NCI-H2196 treated with DMSO at 0.1 percent for 48 hours (cell line): ENCODE data around the gene PPP1R3E.
"Not testable (repeated sequence)": the region's sequence is repeated elsewhere in the genome, so short reads cannot be mapped to it uniquely, and the experiment has no call there.

Experiments
- DNase-seq: peaks from one replicate; lab custom pipeline; 2025; ENCODE audit not compliant: unreplicated experiment; lab: John Stamatoyannopoulos, UW

The PPP1R3E gene, protein sequence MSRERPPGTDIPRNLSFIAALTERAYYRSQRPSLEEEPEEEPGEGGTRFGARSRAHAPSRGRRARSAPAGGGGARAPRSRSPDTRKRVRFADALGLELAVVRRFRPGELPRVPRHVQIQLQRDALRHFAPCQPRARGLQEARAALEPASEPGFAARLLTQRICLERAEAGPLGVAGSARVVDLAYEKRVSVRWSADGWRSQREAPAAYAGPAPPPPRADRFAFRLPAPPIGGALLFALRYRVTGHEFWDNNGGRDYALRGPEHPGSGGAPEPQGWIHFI

DNA sequence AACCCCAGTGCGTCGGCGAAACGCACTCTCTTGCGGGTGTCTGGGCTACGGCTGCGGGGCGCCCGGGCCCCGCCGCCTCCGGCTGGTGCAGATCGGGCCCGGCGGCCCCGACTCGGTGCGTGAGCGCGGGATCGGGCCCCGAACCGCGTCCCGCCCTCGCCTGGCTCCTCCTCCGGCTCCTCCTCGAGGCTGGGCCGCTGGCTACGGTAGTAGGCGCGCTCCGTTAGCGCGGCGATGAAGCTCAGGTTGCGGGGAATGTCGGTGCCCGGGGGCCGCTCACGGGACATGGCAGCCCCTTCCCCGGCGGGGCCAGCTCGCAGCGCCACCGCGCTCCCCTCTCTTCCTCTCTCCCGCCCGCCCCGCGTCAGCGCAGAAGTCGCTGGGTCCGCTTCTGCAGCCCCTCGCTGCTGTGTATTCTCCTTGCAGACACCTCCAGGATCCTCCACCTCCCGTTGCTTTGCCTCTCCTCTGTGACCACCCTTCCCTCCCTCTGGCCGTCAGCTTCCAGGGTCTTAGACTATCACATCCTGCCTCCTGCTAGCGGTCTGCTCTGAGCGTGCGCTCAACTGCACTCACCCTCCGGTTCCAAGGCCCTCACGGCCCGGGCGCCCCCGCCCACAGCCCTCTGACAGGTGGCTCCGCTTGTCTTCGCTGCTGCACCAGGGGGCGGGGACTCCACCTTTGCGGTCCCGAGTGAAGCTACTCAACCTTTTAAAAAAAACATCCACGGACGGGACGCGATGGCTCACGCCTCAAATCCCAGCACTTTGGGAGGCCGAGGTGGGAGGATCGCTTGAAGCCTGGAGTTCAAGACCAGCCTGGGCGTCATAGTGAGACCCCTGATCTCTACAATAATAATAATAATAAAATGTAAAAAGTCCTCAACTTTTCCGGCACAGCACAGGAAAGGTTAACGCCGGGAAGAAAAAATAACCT, at the start of gene PPP1R3E:
PPP1R3E (minus strand) TSS at position 570 of the 936 bp plus-strand sequence; CDS start at position 287, 283 bp downstream.
- DNase-seq = peak; percentile 33

DNA sequence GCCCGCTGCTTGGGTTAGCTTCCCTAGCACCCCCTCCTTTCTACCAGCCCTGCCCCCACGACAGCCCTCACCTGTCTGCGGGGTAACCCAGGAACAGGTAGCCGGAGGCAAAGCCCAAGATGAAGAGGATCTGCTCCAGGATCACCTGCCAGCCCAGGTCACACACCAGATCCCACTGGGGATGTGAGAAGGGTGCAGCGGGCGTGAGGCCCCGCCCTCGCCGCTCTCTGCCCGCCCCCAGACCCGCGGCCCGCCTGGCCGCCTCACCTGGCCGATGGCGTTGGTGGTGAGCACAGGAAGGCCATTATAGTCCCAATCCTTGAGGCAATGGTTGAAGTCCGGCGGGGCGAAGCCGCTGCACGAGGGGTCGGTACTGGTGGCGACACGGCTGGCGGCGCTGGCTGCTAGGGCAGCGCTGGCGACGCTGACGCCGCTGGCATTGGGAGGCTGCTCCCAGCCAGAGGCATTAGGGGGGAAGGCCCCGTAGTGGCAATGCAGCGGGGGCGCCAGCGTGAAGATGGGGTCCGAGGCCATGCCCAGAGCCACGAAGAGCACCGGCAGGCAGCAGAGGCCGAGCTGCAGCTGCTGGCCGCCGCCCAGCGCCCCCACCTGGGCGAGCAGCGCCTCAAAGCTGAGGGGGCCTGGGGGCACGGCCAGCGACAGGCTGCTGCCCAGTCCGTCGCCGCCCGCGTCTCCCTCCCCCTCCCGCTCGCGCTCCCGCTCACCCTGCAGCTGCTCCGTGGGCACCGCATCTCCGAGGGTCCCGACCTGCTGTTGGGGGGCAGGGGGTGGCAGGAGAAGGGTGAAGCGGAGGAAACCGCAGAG, 49.2 kb upstream of the PPP1R3E start:
- DNase-seq = no peak

DNA sequence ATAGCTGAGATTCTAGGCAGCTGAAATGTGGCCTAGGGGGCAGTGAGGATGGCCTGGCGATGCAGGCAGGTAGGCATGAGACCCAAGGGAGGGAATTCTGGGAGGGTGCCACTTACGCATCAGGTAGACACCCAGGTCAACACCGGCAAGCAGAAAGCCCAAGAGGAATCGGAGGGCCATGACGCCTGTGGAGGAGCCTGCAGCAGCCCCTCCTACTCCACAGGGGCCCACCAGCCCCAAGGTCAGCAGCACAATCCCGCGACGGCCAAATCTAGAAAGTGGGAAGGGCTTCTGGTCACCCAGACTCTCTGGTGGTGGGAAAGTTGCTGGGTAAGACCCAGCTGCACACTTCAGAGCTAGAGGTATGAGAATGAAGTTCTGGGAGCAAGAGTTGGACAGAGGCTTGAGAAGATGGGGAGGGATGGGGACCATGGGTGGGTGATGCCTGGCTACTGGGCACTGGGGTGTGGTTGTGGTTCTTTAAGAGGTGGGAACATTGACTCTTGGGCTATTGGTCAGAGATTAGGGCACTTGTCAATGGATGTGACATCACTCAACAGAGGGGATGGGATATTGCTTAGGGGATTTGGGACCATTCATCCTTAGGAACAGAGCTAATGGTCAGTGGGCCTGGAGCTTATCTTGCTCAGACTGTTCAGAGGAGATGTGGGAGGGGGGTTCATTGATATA, 46.6 kb upstream of the PPP1R3E start:
- no peak for DNase-seq

DNA sequence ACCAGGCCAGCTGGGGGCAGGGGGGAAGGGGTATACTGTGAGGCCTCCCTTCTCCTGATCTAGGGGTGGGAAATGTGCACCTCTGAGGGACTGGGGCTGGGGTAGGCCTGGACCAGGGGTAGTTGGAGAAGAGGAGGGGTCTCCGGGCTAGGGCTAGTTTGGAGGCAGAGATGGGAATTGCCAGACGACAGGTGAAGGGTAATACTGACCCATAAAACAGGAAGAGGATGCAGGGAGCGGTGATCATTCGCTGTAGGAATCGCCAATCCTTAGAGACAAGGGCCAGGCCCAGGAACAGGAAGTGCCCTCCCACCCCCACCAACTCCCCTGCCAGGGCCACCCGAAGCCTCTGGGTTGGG, 45.6 kb upstream of the PPP1R3E start:
- no peak for DNase-seq

DNA sequence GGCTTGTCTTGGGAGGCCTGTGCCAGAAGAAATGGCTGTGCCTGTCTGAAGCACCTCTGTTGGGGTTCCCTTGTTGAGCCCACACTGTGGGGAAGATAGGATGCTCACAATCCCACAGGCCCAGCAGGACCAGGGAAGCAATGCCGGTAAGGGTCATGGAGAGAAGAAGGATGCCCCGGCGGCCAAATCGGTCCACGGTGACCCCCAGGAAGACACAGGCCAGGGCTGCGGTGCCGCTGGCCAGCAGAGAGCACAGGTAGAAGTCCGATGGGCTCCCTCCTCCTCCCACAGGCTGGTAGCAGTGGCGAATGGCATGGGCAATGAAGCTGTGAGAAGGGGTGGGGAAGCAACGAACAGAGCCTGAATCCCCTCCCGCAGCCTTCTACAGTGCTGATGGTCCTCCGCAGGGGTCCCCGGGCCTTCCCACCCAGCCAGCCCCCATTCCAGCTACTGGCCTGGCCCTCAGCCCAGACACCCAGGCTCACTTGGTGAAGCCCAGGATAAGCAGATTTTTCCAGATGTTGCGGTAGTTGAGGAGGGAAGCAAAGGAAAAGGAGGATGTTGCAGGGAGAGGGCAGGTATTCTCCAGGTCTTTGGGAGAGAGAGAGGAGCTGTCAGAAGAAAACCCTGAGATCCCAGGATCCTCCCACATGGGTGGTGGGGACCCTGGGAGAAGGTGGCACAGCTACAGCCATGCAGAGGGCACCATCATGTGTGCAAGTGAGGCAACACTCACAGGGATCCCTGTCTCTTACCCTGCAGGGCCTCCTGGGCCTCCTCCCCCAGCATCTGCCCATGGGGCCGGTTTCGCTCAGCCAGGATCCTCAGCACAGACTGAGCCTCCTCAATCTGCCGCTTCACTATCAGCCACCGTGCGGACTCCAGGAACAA, 45.0 kb upstream of the PPP1R3E start:
- no peak for DNase-seq

DNA sequence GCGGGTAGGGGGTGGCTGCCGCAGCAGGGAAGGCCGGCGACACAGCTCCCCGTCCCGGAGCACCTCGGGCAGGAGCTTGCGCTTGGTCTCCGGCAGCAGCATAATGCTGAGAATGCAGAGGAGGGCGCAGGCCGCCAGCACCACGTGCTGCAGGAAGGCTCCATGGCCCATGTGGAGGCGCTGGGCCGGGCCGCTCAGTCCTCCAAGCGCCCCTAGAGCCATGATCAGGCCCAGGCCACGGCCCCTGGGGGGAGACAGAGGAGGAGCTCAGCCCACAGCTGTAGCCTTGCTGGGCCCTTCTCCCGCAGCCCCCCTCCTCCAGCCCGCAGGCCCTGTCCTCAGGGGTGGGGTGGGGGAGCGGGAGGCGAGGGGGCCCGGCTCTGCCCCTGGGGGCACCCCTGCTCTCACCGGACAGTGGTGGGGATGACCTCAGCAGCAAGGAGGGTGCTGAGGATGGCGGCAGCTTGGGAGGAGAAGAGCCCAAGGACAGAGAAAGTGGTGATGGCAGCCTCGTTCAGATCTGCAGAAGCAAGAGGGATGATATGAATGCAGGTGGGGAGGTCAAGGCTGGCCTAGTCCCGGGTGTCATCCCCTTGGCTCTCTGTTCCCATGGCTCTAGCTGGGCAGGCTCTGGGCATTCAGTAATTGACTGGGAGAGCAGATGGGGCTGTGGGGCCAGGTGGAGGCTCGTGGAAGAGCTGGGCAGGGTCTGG, 44.2 kb upstream of the PPP1R3E start:
- DNase-seq = no peak

DNA sequence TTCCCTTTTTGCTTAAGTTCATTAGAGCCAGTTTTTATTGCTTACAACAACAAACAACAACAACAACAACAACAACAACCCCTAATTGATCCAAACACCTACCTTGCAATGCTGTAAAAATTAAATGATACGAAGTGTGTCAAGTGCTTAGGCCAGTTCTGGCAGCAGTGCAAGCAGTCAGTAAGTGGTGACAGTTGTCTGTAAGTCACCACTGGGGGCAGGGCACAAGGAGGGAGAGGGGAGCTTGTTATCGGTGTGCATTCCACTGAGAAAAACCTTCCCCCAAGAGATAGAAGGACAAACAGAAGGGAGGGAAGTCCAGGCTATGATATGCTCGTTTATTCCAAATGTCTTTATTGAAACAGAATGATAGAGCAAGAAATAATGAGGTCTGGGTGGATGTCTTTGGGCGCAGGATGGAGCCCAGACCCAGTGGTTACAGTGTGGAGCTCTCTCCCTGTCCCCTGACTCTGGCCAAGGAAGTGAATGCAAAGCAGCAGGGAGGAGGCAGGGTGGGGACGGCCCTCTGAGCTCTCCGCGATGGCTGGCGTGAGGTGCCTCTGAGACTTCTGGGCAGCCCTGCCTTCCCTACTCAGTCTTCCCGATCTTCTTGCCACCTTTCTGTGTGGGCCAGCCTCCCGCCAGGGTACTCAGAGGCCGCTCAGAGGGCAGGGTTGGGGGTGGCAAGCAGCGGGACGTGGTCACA, 43.5 kb upstream of the PPP1R3E start:
- no peak for DNase-seq

DNA sequence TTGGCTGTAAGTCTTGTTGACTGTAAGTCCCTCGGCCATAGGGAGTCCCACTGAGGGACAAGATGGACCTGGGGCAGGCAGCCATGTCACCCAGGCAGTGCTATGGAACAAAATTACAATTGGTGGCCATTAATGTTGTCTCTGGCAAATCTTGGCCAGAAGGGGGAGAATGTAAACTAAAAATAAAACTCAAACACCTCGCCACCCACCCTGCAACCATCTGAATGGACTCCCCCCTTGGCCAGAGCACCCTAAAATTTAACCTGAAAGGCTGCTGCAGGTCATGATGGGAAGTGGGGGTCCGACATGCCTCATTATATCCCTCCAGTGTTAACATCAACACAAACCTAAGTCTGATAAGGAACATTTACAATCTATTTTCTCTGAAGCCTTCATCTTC, 41.8 kb upstream of the PPP1R3E start:
- no peak for DNase-seq

DNA sequence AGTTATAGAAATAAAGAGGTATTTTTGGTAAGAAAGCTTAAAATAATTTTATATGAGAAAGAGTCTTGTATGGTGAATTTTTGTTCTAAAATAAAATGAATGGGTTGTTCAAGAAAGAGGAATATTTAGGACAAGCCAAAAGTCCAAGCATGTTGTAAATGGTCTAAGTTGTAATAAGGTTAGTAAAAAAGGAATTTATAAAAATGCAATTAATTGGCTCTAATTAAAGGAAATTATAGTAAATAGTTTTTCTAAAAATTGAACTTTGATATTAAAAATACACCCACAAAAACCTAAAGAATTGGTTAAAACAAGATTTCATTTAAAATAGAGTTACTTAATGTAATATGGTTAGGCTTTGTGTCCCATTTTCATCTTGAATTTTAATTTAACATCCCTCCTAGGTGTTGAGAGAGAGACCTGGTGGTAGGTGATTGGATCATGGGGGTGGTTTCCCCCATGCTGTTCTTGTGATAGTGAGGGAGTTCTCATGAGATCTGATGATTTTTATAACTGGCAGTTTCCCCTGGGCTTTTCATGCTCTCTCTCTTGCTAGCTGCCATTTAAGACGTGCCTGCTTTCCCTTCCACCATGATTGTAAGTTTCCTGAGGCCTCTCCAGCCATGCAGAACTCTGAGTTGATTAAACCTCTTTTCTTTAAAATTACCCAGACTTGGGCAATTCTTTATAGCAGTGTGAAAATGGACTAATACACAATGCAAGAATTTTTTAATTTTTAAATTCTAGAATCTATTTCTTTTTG, 37.0 kb upstream of the PPP1R3E start:
- no peak for DNase-seq

DNA sequence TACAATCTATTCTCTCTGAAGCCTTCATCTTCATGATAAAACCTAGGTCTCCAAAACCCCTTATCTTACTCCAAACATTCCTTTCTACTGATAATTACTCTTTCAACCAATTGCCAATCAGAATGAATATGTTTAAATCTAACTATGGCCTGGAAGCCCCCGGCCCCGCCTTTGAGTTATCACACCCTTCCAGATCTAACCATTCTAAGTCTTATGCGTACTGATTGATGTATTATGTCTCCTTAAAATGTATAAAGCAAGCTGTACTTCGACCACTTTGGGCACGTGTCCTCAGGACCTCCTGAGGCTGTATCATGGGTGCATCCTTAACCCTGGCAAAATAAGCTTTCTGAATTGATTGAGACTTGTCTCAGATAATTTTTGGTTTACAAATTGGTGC, 33.0 kb upstream of the PPP1R3E start:
- no peak for DNase-seq

DNA sequence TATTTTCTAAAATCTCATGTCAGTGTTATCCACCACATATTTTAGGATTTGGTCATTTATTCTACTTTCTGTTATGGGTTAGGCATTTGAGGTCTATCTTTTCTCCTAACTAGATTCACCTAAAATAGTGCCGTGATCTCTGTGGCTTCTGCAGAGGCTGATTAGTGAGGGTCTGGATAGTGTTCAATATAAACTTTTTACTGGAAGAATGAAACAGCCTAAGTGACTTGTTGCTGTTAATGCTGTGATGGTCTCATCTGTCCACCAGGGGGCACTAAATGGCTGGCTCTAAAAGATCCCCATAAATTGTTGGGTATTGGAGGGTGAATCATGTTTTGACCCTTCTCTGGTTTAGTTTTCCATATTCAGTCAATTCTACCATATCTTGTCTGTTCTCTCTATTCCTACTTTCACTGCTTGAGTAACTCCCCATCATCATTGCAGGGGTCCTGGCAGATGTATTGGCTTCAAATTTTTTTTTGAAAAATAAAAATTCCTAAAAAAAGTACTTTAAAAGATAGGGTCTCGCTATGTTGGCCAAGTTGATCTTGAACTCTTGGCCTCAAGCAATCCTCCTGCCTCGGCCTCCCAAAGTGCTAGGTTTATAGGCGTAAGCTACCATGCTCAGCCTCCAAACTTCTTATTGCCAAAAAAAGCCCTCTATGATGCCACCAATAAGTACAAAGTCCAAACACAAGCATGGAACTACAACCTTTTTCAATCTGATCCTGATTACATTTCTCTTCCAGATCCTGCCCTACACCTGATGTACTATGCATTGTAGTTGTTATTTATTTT, 25.5 kb upstream of the PPP1R3E start:
- peak; percentile 27 for DNase-seq

DNA sequence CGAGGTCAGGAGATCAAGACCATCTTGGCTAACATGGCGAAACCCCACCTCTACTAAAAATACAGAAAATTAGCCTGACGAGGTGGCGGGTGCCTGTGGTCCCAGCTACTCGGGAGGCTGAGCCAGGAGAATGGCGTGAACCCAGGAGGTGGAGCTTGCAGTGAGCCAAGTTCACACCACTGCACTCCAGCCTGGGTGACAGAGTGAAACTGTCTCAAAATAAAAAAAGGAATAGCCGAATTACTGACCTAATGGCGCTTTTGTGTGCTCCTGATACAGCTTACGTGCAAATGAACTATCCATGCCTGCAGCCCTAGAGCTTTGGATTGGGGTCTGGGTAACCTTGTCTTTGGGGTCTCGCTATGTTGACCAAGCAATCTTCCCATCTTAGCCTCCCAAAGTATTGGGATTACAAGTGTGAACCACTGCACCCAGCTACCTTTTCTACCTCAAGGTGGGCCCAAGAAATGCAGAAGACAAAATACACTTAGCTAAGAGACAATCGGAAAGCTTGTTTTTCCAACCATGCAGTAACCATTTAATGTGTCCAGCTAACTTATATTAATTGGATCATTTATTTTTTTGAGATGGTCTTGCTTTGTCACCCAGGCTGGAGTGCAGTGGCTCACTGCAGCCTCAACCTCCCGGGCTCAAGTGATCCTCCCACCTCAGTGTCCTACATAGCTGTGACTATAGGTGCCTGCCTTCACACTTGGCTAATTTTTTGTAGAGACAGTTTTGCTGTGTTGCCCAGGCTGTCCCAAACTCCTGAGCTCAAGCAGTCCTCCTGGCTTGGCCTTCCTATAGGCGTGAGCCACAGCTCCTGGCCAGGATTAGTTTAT, 24.1 kb upstream of the PPP1R3E start:
- DNase-seq = no peak

DNA sequence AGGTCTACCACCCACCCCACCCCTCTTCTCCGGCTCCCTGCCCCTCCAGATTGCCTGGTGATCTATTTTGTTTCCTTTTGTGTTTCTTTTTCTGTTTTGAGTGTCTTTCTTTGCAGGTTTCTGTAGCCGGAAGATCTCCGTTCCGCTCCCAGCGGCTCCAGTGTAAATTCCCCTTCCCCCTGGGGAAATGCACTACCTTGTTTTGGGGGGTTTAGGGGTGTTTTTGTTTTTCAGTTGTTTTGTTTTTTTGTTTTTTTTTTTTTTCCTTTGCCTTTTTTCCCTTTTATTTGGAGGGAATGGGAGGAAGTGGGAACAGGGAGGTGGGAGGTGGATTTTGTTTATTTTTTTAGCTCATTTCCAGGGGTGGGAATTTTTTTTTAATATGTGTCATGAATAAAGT, 23.1 kb upstream of the PPP1R3E start:
- not testable (repeated sequence) for DNase-seq

DNA sequence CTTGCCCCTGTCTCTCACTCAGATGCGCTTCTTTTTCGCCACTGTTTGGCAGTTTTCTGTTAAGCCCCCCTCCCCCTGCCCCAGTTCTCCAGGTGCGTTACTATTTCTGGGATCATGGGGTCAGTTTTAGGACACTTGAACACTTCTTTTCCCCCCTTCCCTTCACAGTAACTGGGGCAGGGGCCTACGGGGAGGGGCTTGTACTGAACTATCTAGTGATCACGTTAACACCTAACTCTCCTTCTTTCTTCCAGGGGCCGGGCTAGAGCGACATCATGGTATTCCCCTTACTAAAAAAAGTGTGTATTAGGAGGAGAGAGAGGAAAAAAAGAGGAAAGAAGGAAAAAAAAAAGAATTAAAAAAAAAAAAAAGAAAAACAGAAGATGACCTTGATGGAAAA, 22.3 kb upstream of the PPP1R3E start:
- no peak for DNase-seq

DNA sequence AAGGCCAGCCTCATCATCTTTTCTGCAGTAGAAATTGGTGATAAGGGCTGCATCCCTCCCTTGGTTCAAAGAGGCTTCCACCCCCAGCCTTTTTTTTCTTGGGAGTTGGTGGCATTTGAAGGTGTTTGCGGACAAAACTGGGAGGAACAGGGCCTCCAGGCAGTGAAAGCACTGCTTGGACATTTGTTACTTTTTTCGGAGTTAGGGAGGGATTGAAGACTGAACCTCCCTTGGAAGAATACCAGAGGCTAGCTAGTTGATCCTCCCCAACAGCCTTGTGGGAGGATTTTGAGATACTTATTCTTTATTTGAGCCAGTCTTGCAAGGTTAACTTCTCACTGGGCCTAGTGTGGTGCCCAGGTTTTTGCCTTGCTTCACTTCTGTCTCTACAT, 21.8 kb upstream of the PPP1R3E start:
- no peak for DNase-seq

DNA sequence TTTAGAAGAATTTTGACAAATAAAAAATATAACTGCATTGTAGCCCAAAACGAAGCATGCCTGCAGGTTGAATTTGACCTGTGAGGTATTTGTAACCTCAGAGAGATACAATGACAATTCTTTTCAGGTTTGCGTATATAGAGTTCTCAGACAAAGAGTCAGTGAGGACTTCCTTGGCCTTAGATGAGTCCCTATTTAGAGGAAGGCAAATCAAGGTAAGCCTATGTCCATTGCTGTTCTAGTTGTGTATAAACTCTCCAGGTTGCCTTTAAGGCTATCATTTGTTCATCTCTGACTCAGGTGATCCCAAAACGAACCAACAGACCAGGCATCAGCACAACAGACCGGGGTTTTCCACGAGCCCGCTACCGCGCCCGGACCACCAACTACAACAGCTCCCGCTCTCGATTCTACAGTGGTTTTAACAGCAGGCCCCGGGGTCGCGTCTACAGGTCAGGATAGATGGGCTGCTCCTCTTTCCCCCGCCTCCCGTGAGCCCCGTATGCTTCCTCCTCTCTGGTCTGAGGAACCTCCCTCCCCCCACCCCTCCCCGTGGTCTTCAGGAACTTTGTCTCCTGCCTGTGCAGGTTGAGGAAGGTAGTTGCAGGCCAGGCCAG, 21.3 kb upstream of the PPP1R3E start:
- no peak for DNase-seq
